Kidney glomerular epithelial cell (primary cell): ENCODE data around the gene ITPR3.

Experiments used
- DNase-seq: peaks from one replicate; lab custom pipeline; 2025; lab: John Stamatoyannopoulos, UW

ITPR3 gene

GRCh38 chr6:33638556-33638955 lies 17.4 kb downstream of the ITPR3 start:
- DNase-seq, result no peak

DNA sequence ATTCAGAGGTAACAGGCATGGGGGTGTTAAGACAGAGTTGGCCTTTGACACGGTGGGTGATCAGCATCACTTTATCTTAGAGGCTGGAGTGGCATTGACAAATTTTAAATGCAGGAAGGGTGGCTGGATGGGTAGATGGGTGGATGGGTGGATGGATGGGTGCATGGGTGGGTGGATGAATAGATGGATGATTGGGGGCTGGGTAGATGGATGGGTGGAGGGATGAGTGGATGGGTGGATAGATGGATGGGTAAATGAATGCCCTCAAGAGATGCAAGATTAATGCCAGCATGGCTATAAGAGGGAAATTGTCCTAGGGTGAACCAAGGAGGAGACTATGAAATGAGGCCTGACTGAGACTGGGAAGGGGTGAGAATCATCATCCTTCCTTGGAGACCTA lies 18.4 kb downstream of the ITPR3 start:
- DNase-seq, result no peak

DNA sequence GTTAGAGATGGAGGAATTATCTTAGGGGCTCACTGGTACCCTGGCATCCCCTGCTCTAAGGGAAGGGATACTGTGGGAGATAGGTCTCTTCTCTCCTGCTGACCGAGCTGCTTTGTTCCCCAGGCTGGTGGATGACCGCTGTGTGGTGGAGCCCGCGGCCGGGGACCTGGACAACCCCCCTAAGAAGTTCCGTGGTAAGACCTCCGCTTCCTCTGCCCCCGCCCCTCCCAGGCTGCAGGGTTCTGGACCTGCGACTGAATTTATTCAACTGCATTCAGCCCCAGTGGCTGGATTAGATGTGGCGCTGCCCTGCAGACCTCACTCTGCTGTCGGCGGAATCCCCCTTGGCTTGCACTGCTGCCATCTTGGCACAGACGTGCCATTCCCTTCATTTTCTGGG lies 19.2 kb downstream of the ITPR3 start:
- no peak for DNase-seq

DNA sequence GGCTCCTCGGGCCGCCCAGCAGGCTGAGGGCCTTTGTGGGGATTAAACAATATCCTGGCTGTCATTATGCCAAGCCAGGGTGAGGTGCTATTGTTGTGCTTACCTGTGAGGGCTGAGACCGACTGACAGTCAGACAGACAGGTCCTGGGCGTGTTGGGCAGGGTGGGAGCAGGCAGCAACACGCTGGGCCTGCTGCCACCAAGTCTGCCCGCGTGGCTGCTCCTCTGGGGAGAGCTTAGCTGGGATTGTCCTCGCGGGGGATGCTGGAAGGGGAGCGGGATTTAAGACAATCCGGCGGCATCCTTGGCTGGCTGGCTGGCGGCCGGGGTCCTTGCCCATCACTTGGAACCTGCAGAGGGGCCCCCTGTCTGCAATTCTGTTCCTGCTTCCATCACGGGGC lies 20.0 kb downstream of the ITPR3 start:
- DNase-seq, result no peak

- no peak for DNase-seq
Observed at GRCh38 chr6:33641602-33642001, 20.5 kb downstream of the ITPR3 start.

- no peak for DNase-seq
Observed at GRCh38 chr6:33642897-33643296, 21.8 kb downstream of the ITPR3 start.

GRCh38 chr6:33651403-33651802 lies 30.3 kb downstream of the ITPR3 start:
- DNase-seq, result no peak

- no peak for DNase-seq
Observed at GRCh38 chr6:33652002-33652401, 30.9 kb downstream of the ITPR3 start.

DNA sequence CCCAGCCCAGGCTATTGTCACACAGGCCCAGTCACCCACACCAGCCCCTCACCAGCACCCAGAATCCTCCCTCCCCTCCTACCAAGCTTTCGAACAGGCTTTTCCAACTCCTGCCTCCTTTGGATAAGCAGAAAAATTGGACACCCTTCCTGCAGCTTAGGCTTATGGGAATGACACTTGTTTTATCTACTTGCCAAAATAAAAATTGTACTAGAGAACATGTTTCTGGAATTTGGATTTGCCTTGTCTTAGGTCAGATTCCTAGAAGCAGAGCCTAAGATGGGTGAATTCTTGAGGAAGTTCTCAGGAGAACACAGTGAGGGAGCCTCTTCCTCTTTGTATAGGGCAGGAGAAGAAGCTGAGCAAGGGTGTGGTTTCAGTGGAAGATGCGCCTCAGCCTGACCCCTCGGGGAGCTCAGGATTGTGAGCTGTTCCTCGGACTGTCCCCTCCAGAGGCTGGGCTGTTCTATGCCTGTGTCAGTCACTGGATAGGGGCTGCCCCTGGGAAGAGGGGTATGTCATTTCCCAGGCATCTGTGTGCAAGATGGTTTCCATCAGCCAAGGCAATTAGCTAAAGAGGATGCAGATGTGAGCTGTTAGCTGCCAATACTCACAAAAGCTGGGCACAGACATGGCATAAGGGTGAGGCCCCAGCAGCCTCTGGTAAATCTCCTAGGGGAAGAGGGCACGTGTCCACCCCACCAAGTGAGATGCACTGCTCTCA lies 33.9 kb downstream of the ITPR3 start:
- DNase-seq, result no peak

- no peak for DNase-seq
Observed at GRCh38 chr6:33656844-33657243, 35.7 kb downstream of the ITPR3 start.

GRCh38 chr6:33658982-33659689 lies 38.0 kb downstream of the ITPR3 start:
- DNase-seq, result no peak

- DNase-seq, result no peak
Observed at GRCh38 chr6:33659986-33660385, 38.9 kb downstream of the ITPR3 start.

GRCh38 chr6:33661106-33661838 lies 40.1 kb downstream of the ITPR3 start:
- DNase-seq, result no peak

DNA sequence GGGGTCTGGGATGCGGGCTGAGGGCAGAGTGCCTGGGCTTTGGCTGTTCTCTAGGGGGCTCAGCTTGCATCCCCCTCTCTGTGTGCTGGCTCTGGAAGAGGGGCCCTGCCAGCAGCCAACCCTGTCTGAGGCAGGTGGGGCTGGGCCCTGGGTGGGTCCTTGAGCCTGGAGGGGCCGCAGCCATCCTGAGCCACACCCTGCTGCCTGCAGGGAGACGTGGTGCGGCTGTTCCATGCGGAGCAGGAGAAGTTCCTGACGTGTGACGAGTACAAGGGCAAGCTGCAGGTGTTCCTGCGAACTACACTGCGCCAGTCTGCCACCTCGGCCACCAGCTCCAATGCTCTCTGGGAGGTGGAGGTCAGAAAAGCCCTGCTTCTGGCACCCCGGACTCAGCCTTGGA lies 41.2 kb downstream of the ITPR3 start:
- no peak for DNase-seq

GRCh38 chr6:33663028-33663427 lies 41.9 kb downstream of the ITPR3 start:
- DNase-seq, result no peak

DNA sequence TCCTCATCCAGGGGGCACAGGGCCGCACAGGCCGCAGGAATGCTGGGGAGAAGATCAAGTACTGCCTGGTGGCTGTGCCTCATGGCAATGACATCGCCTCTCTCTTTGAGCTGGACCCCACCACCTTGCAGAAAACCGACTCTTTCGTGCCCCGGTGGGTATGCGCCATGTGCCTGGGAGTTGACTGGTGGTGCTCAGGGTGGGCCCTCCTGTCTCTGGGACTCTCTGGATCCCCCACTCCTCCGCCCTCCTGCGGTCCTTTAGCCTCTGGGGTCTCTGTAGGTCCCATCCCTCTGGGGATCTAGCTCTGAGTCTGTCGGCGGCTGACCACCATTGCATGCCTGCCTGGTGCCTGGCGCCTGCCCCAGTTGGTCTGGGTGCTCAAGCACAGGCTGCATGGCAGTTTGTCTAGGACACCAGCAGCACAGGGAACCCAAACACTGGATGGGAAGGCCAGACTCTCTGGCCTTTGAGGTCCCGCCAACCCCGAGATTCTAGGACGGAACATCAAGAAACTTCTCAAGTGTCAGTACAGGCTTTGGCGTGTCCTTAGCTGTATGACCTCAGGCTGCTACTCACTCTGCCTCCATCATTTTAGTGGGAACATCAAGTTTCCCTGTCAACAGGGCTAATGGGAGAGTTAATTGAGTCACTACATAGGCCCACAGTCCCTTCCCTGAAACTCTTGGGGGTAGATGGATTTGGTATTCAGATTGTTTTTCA lies 42.8 kb downstream of the ITPR3 start:
- DNase-seq, result no peak

- DNase-seq, result no peak
Observed at GRCh38 chr6:33664506-33665057, 43.5 kb downstream of the ITPR3 start.

GRCh38 chr6:33665957-33666356 lies 44.8 kb downstream of the ITPR3 start:
- no peak for DNase-seq

- DNase-seq, result no peak
Observed at GRCh38 chr6:33667072-33667471, 46.0 kb downstream of the ITPR3 start.

- DNase-seq, result no peak
Observed at GRCh38 chr6:33667776-33668175, 46.7 kb downstream of the ITPR3 start.

GRCh38 chr6:33668328-33668727 lies 47.2 kb downstream of the ITPR3 start:
- no peak for DNase-seq

GRCh38 chr6:33668914-33669313 lies 47.8 kb downstream of the ITPR3 start:
- no peak for DNase-seq
